ENCODE results near the gene COA3.

Gene COA3

DNA sequence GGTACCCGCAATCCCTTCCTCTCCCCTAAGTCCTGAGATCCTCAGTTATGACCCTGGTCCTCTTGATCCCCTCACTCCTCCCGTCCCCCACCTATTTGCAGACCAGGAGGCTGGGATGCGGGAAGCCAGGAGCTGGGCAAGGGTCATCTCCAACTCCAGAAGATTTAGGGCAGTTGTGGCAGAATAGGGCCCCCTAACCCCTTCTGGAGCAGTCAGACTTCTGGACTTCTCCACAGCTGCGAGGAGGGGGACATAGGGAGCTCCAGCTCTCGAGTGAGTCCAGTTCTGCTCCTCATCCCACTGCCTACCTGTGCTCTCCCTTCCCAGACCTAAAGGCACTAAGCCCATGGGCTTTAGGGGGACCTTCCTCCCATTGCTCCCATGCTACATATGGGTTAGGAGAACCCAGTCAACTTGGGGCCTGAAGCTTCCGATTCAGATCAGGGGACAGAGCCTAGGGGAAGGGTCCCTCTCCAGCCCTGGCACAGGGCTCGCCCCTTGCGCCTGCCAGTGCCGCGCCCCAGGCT is 16.8 kb downstream of the COA3 start:
- DNase-seq (ENCODE audit: insufficient read length, low spot score), result no peak
- no peak for FAIRE-seq
- TF ChIP-seq, protein P1, sequence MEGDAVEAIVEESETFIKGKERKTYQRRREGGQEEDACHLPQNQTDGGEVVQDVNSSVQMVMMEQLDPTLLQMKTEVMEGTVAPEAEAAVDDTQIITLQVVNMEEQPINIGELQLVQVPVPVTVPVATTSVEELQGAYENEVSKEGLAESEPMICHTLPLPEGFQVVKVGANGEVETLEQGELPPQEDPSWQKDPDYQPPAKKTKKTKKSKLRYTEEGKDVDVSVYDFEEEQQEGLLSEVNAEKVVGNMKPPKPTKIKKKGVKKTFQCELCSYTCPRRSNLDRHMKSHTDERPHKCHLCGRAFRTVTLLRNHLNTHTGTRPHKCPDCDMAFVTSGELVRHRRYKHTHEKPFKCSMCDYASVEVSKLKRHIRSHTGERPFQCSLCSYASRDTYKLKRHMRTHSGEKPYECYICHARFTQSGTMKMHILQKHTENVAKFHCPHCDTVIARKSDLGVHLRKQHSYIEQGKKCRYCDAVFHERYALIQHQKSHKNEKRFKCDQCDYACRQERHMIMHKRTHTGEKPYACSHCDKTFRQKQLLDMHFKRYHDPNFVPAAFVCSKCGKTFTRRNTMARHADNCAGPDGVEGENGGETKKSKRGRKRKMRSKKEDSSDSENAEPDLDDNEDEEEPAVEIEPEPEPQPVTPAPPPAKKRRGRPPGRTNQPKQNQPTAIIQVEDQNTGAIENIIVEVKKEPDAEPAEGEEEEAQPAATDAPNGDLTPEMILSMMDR (IDR thresholded peaks at IDR 0.05; ENCODE audit: insufficient read depth, missing control alignments), result no peak

DNA sequence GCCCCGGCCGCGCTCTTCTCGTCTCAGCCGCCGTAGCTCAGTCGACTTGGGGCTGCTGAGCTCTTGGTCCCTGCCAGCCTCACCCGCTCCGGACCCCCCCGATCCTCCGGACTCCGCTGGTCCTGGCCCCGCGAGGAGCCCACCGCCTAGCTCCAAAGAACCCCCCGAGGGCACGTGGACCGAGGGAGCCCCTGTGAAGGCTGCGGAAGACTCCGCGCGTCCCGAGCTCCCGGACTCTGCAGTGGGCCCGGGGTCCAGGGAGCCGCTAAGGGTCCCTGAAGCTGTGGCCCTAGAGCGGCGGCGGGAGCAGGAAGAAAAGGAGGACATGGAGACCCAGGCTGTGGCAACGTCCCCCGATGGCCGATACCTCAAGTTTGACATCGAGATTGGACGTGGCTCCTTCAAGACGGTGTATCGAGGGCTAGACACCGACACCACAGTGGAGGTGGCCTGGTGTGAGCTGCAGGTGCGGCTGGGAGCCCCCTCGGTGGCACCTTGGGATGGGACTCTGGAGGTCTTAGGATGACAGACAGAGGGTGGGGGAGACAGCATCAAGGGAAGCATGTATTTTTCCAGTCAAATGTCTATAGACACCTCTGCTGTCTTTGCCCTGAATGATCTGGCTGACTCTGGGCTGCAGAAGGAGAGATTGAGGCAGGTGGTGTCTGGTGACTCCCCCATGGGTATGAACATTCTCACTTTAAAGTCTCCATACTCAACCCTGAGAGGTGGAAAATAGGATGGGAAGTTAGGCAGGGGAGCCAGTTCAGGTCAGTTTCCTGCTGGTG is 17.5 kb downstream of the COA3 start:
- DNase-seq (ENCODE audit: insufficient read length, low spot score), result no peak
- TF ChIP-seq, protein P1 (IDR thresholded peaks at IDR 0.05; ENCODE audit: insufficient read depth, missing control alignments), result no peak
- no peak for FAIRE-seq

DNA sequence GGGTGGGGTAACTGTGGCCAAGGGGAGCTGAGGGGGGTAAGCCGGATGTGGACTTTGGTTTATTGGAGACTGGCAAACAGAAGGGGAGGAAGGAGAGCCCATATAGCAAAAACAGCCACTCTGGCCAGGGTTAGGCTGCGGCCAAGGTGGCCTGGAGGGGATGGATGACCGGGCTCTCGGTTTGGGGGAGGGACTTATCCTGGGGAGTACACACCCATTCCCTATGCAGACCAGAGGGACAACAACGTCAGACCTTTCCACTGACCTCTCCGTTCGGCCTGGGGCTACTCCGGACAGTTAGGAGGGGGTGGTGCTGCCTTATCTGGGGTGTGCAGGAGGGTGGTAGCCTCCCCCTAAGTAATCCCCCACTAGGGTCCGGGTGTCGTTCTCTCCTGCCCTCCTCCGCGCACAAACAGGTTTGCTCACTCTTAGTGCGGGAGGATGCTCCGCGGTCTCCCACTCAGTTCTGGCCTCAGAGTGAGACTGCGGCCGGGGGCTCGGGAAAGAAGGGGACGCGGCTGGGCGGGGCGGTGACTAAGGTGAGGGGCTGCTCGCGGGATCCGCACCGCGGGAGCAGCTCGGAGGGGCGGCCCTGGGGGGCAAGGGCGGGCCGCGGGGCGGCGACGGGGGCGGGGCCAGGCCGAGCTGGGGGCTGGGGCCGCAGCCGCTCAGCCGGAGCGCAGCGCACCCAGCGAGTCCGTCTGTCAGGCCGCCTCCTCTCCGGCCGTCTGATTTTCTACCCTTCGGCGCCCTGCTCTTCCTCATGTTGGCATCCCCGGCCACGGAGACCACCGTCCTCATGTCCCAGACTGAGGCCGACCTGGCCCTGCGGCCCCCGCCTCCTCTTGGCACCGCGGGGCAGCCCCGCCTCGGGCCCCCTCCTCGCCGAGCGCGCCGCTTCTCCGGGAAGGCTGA is 18.3 kb downstream of the COA3 start, which contains the start of gene WNK4:
WNK4 (plus strand) TSS at position 675 of the 915 bp plus-strand sequence; CDS start at position 764, 89 bp downstream.
- TF ChIP-seq, protein P1 (IDR thresholded peaks at IDR 0.05; ENCODE audit: insufficient read depth, missing control alignments), result no peak
- DNase-seq (ENCODE audit: insufficient read length, low spot score) (peak; percentile 67), FAIRE-seq (no peak)

DNA sequence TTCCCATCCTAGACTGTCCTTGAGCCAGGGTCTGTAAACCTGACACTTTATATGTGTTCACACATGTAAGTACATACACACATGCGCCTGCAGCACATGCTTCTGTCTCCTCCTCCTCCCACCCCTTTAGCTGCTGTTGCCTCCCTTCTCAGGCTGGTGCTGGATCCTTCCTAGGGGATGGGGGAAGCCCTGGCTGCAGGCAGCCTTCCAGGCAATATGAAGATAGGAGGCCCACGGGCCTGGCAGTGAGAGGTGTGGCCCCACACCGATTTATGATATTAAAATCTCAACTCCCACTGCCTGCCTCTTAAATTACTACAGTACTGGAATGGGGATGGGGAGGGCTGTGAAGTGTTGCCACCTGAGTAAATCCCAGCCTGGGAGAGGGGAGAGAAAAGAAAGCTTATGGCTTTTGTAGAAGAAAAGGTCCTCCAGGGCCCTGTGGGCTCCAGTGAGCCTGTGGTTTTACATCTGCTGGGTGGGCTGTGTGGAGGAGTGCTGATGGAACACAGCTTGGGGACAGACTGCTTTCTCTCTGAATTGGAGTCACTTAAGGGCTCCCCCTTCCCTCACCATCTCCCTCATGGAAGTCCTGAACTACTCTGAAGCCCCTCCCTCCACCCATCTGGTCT is 19.1 kb downstream of the COA3 start:
- TF ChIP-seq, protein P1 (IDR thresholded peaks at IDR 0.05; ENCODE audit: insufficient read depth, missing control alignments), result no peak

DNA sequence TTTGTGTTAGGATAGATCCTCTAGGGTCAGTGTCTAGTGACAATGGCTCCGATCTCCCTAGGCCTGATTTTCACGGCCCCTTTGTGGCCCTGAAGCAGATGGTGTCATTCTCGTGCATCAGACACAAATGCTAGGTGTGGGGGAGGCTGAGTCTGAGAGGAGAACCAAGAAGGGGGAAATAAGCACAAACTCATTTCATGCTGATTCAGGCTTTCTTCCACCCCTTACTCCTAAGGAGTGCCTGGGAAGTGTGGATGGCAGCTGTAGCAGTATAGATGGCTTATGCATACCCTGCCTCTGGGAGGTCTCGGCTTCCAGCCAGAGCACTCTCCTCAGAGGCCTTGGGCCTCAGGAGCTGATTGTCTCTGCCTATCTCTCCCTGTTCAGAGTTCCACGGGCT is 19.9 kb downstream of the COA3 start:
- FAIRE-seq (no peak), DNase-seq (ENCODE audit: insufficient read length, low spot score) (no peak)
- TF ChIP-seq, protein P1 (IDR thresholded peaks at IDR 0.05; ENCODE audit: insufficient read depth, missing control alignments), result no peak

More for the DNA sequence above, 19.1 kb downstream of the COA3 start:
- no peak for FAIRE-seq
- no peak for DNase-seq (ENCODE audit: insufficient read length, low spot score)

DNA sequence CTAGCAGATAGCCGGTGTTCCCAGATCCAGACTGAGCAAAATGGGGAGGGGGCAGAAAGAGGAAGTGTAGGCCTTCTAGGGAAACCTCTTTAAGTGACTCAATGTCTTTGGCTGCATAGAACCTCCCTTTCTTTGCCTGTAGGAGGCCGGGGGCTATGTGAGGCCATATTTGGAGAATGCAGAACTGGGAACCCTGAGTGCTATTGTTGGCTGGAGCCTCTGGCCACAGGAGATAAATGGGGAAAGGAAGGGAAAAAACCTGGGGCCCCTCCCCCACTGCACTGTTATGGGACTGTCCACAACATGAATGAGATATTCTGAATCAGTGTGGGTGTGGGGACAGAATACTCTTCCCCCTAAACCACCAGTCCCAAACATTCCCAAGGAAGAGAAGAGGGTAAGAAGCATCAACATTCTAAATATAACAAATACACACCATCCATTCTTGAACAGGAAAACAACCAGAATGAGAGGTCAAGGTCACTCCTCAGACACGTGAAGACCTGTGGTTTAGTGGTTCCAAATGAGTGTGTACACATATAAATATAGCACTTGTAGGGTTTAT is 22.9 kb downstream of the COA3 start:
- no peak for DNase-seq (ENCODE audit: insufficient read length, low spot score)
- no peak for FAIRE-seq
- TF ChIP-seq, protein P1 (IDR thresholded peaks at IDR 0.05; ENCODE audit: insufficient read depth, missing control alignments), result no peak
